Measurements from ENCODE around the gene TRIM45. TPM values are rescaled to one million over a fixed set of nuclear protein-coding genes. Genes with fewer than 3 reads are reported as not detected.

TRIM45 gene
- total and polyA plus RNA-seq, 2 of the 4 experiments (the other 2 are of a cell fraction): 2.0 to 5.1 TPM

- H2BK15ac ChIP-seq (ENCODE audit: low read depth, low read length): no peak overlapping the region
- H2AK9ac ChIP-seq (replicated peaks; ENCODE audit: low read depth, low read length, poor library complexity): no peak overlapping the region
- DNase-seq (no peak), ATAC-seq (ENCODE audit: low read depth) (no peak)
- no peak overlapping the region for H3K18ac ChIP-seq (ENCODE audit: low read depth, low read length)
- BruUV-seq (replicated peaks): no TSS peak
- peaks cover 13% of the 10 kb centered on the region for H3K9me1 ChIP-seq (ENCODE audit: insufficient read depth, low read length)
- H2AFZ ChIP-seq (replicated peaks; ENCODE audit: low read length, poor library complexity): no peak overlapping the region
- H3K79me1 ChIP-seq (ENCODE audit: low read depth in 1 of 2, low read length in 2 of 2): 0 out of 4 replicates have a peak, but pooled peaks cover 0 to 4% of the 10 kb centered on the region in 2 experiments
- no peak overlapping the region for H3K14ac ChIP-seq (replicated peaks; ENCODE audit: low read depth, low read length)
- peaks cover 15% of the 10 kb centered on the region for H3K36me3 ChIP-seq (ENCODE audit: control insufficient read depth, insufficient read depth, low read length)
- no peak overlapping the region for H3K27ac ChIP-seq (ENCODE audit: insufficient read depth, low read length)
- no peak overlapping the region for H3K23ac ChIP-seq (ENCODE audit: low read depth, low read length)
- no peak overlapping the region for H3K9ac ChIP-seq (ENCODE audit: low read depth, low read length)
- no peak overlapping the region for H4K91ac ChIP-seq (ENCODE audit: insufficient read depth, low read depth, low read length)
- dilution Hi-C loops (cut with HindIII; ENCODE audit: low sequenced_read_pairs, unreplicated experiment) (no loop called here), in situ Hi-C loops (cut with MboI; ENCODE audit: low sequenced_read_pairs) (loop anchor here (5.0 to 10.0 kb wide), 2 partner anchors 45 to 203 kb away; partner anchors contain the start of gene TRIM45), intact Hi-C loops (cut with micrococcal nuclease) (loop anchor here (10.0 kb wide), 1 partner anchor 815 kb away; no protein-coding TSS in a partner anchor)
- peaks cover 3% of the 10 kb centered on the region for H3K4me1 ChIP-seq (ENCODE audit: control insufficient read depth, insufficient read depth, low read length)
- H3K4ac ChIP-seq (ENCODE audit: low read depth, low read length): no peak overlapping the region
- TF ChIP-seq ELK1 (IDR thresholded peaks at IDR 0.05; ENCODE audit: borderline replicate concordance, low read depth, low read length): no peak
- no peak for TF ChIP-seq MAFK (IDR thresholded peaks at IDR 0.05; ENCODE audit: low read depth, low read length)
- TF ChIP-seq SMC3 (IDR thresholded peaks at IDR 0.05; ENCODE audit: low read depth, low read length): no peak
- TF ChIP-seq RCOR1 (IDR thresholded peaks at IDR 0.05; ENCODE audit: insufficient replicate concordance, low read length): no peak
- no peak for TF ChIP-seq NFE2L2 (IDR thresholded peaks at IDR 0.05; ENCODE audit: low read depth, low read length)
- TF ChIP-seq MXI1 (IDR thresholded peaks at IDR 0.05; ENCODE audit: borderline replicate concordance, low read depth, low read length): no peak
- TF ChIP-seq CTCF (conservative IDR thresholded peaks at IDR 0.05; ENCODE audit: low read depth, low read length): no peak
- no peak for TF ChIP-seq CEBPB (IDR thresholded peaks at IDR 0.05; ENCODE audit: low read depth, low read length)
- TF ChIP-seq RFX5 (IDR thresholded peaks at IDR 0.05; ENCODE audit: low read depth, low read length): no peak
- TF ChIP-seq FOS (IDR thresholded peaks at IDR 0.05; ENCODE audit: low read depth, low read length): no peak
- TF ChIP-seq RAD21 (IDR thresholded peaks at IDR 0.05; ENCODE audit: low read length): no peak
- TF ChIP-seq CHD1 (IDR thresholded peaks at IDR 0.05; ENCODE audit: low read depth, low read length): no peak
- no peak for TF ChIP-seq USF2 (IDR thresholded peaks at IDR 0.05; ENCODE audit: low read depth, low read length)
- TF ChIP-seq BHLHE40 (IDR thresholded peaks at IDR 0.05; ENCODE audit: low read depth, low read length): no peak
- no peak for TF ChIP-seq POLR2A (IDR thresholded peaks at IDR 0.05; ENCODE audit: low read depth, low read length)
- no peak for TF ChIP-seq MAZ (IDR thresholded peaks at IDR 0.05; ENCODE audit: borderline replicate concordance, low read depth, low read length)
- H3K9me3 ChIP-seq (ENCODE audit: control insufficient read depth, insufficient read depth, low read length): no peaks in the 10 kb centered on the region
- H4K20me1 ChIP-seq (ENCODE audit: insufficient read depth, low read length): no peaks in the 10 kb centered on the region
- no CpG with 5 or more reads among the region's 6 CpGs for WGBS, 2 experiments (ENCODE audit: extremely low coverage in 2 of 2, insufficient read length in 1 of 2)
- no peaks in the 10 kb centered on the region for H3K27me3 ChIP-seq (ENCODE audit: control insufficient read depth, insufficient read depth, low read length)
- H3K4me3 ChIP-seq (ENCODE audit: insufficient read depth, low read depth, low read length): no peak overlapping the region
- no peak overlapping the region for H3K4me2 ChIP-seq (ENCODE audit: low read depth, low read length)
- H3K56ac ChIP-seq (ENCODE audit: extremely low read depth, insufficient read depth, low read length): no peak overlapping the region
- H4K8ac ChIP-seq (ENCODE audit: low read depth in 2 of 2, low read length in 2 of 2): no peak overlapping the region
- H2BK5ac ChIP-seq (ENCODE audit: low read depth, low read length, poor library complexity, severe bottlenecking): no peak overlapping the region
- H2AK5ac ChIP-seq (ENCODE audit: low read depth, low read length): no peak overlapping the region
- no peak overlapping the region for H2BK20ac ChIP-seq (ENCODE audit: low read depth, low read length)
- no peak overlapping the region for H2BK120ac ChIP-seq (ENCODE audit: low read depth, low read length)
- ChIA-PET POLR2A (ENCODE audit: unreplicated experiment) (no interaction called here), CTCF (interaction anchor here (1.2 kb wide), 1 partner anchor 10 kb away, joined by 3 read pairs; no protein-coding TSS in a partner anchor)
- H4K5ac ChIP-seq (ENCODE audit: low read depth, low read length): no peak overlapping the region
Observed at GRCh38 chr1:117079737-117080136, 41.8 kb downstream of the TRIM45 start.

Measured in IMR-90 (cell line).